Small intestine (tissue), 7 donors: ENCODE data around the gene STXBP5. TPM values are rescaled to one million over a fixed set of nuclear protein-coding genes. Genes with fewer than 3 reads are reported as not detected.
A peak's percentile ranks its signal among the peaks of the same experiment; 100 is the strongest.

ENCODE experiments used
- DNase-seq, 2 donors: peaks; one replicate each; pipeline versions ENCODE4 v3.0.0 to v3.0.0-alpha.2; 2013
- FAIRE-seq: peaks from 2 replicates; lab custom pipeline; 2012; peaks lifted over from hg19 to GRCh38; lab: Jason Lieb, UNC
- H3K27ac ChIP-seq, 3 donors: one replicate each; pipeline ENCODE4 v1.5.1; 2013; ENCODE audit warnings: low read length in 2 of 3, mild to moderate bottlenecking in 2 of 3, control low read depth in 1 of 3, inconsistent platforms in 1 of 3, low read depth in 1 of 3, moderate library complexity in 1 of 3
- H3K27me3 ChIP-seq, 3 donors: one replicate each; pipeline ENCODE4 v1.6.1; 2013; ENCODE audit warnings: low read length in 3 of 3, inconsistent platforms in 1 of 3; ENCODE audit not compliant: control insufficient read depth in 3 of 3, insufficient read depth in 3 of 3
- H3K36me3 ChIP-seq, 3 donors: one replicate each; pipeline ENCODE4 v1.6.1; 2013; ENCODE audit warnings: low read length in 3 of 3, inconsistent platforms in 1 of 3, low read depth in 1 of 3, mild to moderate bottlenecking in 1 of 3, moderate library complexity in 1 of 3; ENCODE audit not compliant: control insufficient read depth in 3 of 3, insufficient read depth in 2 of 3
- H3K4me1 ChIP-seq, 3 donors: one replicate each; pipeline ENCODE4 v1.6.1; 2013; ENCODE audit warnings: low read length in 2 of 3, inconsistent platforms in 1 of 3, low read depth in 1 of 3, mild to moderate bottlenecking in 1 of 3, moderate library complexity in 1 of 3; ENCODE audit not compliant: control insufficient read depth in 3 of 3, insufficient read depth in 2 of 3
- H3K4me3 ChIP-seq, 3 donors: one replicate each; pipeline ENCODE4 v1.5.1; 2013; ENCODE audit warnings: low read length in 3 of 3, control low read depth in 1 of 3, inconsistent platforms in 1 of 3, low read depth in 1 of 3, mild to moderate bottlenecking in 1 of 3, moderate library complexity in 1 of 3
- H3K9me3 ChIP-seq, 2 donors: one replicate each; pipeline ENCODE4 v1.6.1; 2013; ENCODE audit warnings: low read depth in 1 of 2, low read length in 1 of 2; ENCODE audit not compliant: control insufficient read depth in 2 of 2, insufficient read depth in 1 of 2
- WGBS, 3 donors: extraction: QIAGEN DNeasy Blood & Tissue Kit; methylation state at CpG; one replicate each; pipeline ENCODE4 v1.1.7; 2013; 5-methylcytosine and 5-hydroxymethylcytosine counted together
- polyA plus RNA-seq, 4 donors: library from polyadenylated mRNA; stranded (reverse) in 3 of 4; unstranded in 1 of 4; fragments of 200-250 nt in 3 of 4; fragments of 120-200 nt in 1 of 4; gene quantifications; one replicate each; pipeline versions ENCODE4 v1.2.1 to v1.2.3, GENCODE V29; 2013
- donor health status: healthy with polysubstance abuse.
- donor health status: control.
- donor health status: control.
- donor health status: Bipolar disorder and iron deficiency.
- donor health status: healthy.

Gene STXBP5
- polyA plus RNA-seq, 4 donors: 10.8 to 25.0 (median 16.6) TPM

- no peaks in the 10 kb centered on the region for H3K27me3 ChIP-seq
- no peaks in the 10 kb centered on the region for H3K36me3 ChIP-seq
- no peak for DNase-seq
- H3K4me3 ChIP-seq: no peak overlapping the region
- H3K27ac ChIP-seq: no peak overlapping the region
- H3K4me1 ChIP-seq: no peaks in the 10 kb centered on the region
- FAIRE-seq: no peak
- H3K9me3 ChIP-seq: peaks cover 0 to 8% of the 10 kb centered on the region in 2 donors
Measured at GRCh38 chr6:147421903-147422302, 217.7 kb downstream of the STXBP5 start.

- Histone ChIP-seq H3K4me1 (no peaks in the 10 kb centered on the region), H3K27me3 (no peaks in the 10 kb centered on the region), H3K27ac (no peak overlapping the region), H3K36me3 (no peaks in the 10 kb centered on the region), H3K4me3 (no peak overlapping the region), H3K9me3 (peaks cover 0 to 8% of the 10 kb centered on the region in 2 donors)
- DNase-seq (no peak), FAIRE-seq (no peak)
- WGBS, 3 donors: 90 to 94% (median 93%) methylated on average over 11 of the region's 11 CpGs
Measured at GRCh38 chr6:147423111-147423510, 218.9 kb downstream of the STXBP5 start.

DNA sequence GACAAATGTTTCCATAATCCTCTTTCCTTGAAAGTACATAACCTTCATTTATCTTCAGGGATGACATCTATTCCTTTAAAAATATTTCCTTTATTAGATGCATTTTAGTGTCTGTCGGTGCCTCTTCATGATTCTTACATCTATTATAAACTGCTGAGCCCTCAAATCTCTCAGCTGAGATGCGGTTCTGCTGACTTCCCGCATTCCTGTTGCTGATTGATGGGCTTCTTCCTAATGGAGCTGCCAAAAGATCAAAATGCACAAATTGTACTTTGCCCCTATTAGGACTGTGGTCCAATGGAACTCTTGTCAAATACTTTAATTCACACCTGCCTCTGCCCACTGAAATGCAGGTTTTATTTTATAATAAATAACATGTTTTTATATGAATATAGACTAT lies 225.6 kb downstream of the STXBP5 start:
- FAIRE-seq: no peak
- 26 to 60% (median 48%) methylated on average over 3 of the region's 3 CpGs for WGBS, 3 donors
- no peaks in the 10 kb centered on the region for H3K4me1 ChIP-seq
- H3K36me3 ChIP-seq: no peaks in the 10 kb centered on the region
- H3K4me3 ChIP-seq: no peak overlapping the region
- no peaks in the 10 kb centered on the region for H3K9me3 ChIP-seq
- peak in 1 of 2 donors; percentile 3 for DNase-seq
- no peaks in the 10 kb centered on the region for H3K27me3 ChIP-seq
- no peak overlapping the region for H3K27ac ChIP-seq

- Histone ChIP-seq H3K4me1 (no peaks in the 10 kb centered on the region), H3K36me3 (no peaks in the 10 kb centered on the region), H3K4me3 (no peak overlapping the region), H3K27ac (no peak overlapping the region), H3K27me3 (peaks cover 0 to under 1% (median 0%) of the 10 kb centered on the region in 3 donors), H3K9me3 (peaks cover 0 to under 1% of the 10 kb centered on the region in 2 donors)
- FAIRE-seq (no peak), DNase-seq (no peak)
- 89 to 93% (median 90%) methylated on average over 2 of the region's 2 CpGs for WGBS, 3 donors
Measured at GRCh38 chr6:147430811-147431210, 226.6 kb downstream of the STXBP5 start.

- DNase-seq (no peak), FAIRE-seq (no peak)
- WGBS, 3 donors: 86 to 91% (median 89%) methylated on average over 4 of the region's 4 CpGs
- Histone ChIP-seq H3K36me3 (no peaks in the 10 kb centered on the region), H3K4me1 (no peaks in the 10 kb centered on the region), H3K27ac (no peak overlapping the region), H3K9me3 (peaks cover 0 to 3% of the 10 kb centered on the region in 2 donors), H3K27me3 (peaks cover 0 to 3% (median 0%) of the 10 kb centered on the region in 3 donors), H3K4me3 (no peak overlapping the region)
Measured at GRCh38 chr6:147434076-147434475, 229.9 kb downstream of the STXBP5 start.

- peaks cover 0 to 3% of the 10 kb centered on the region in 2 donors for H3K9me3 ChIP-seq
- H3K27me3 ChIP-seq: peaks cover 0 to 3% (median 0%) of the 10 kb centered on the region in 3 donors
- no peak overlapping the region for H3K4me3 ChIP-seq
- DNase-seq: no peak
- no peaks in the 10 kb centered on the region for H3K36me3 ChIP-seq
- 58 to 72% (median 63%) methylated on average over 4 of the region's 4 CpGs for WGBS, 3 donors
- FAIRE-seq: no peak
- H3K27ac ChIP-seq: no peak overlapping the region
- H3K4me1 ChIP-seq: no peaks in the 10 kb centered on the region
Measured at GRCh38 chr6:147434516-147434915, 230.3 kb downstream of the STXBP5 start.

- no peak for FAIRE-seq
- no peak for DNase-seq
- WGBS, 3 donors: 85 to 90% (median 87%) methylated on average over 3 of the region's 3 CpGs
Measured at GRCh38 chr6:147437615-147438014, 233.4 kb downstream of the STXBP5 start.

GRCh38 chr6:147438758-147439528 lies 234.7 kb downstream of the STXBP5 start:
- no peak for DNase-seq
- Histone ChIP-seq H3K4me1 (no peaks in the 10 kb centered on the region), H3K27me3 (peaks cover 0 to 3% (median 0%) of the 10 kb centered on the region in 3 donors), H3K36me3 (no peaks in the 10 kb centered on the region), H3K4me3 (no peak overlapping the region), H3K9me3 (peaks cover 0 to 3% of the 10 kb centered on the region in 2 donors), H3K27ac (no peak overlapping the region)
- WGBS, 3 donors: 91 to 93% (median 91%) methylated on average over 9 of the region's 9 CpGs
- no peak for FAIRE-seq

More at GRCh38 chr6:147437615-147438014, 233.4 kb downstream of the STXBP5 start:
- H3K27ac ChIP-seq: no peak overlapping the region
- peaks cover 0 to 3% of the 10 kb centered on the region in 2 donors for H3K9me3 ChIP-seq
- no peaks in the 10 kb centered on the region for H3K4me1 ChIP-seq
- H3K4me3 ChIP-seq: no peak overlapping the region
- no peaks in the 10 kb centered on the region for H3K36me3 ChIP-seq
- H3K27me3 ChIP-seq: peaks cover 0 to 3% (median 0%) of the 10 kb centered on the region in 3 donors
